LNCaP clone FGC (cell line): ENCODE results near the gene CDKL2.

Source experiments
- DNase-seq: peaks from one replicate; pipeline ENCODE4 v3.0.0-alpha.2; 2011; ENCODE audit warnings: low read depth
- H3K4me3 ChIP-seq: 2 replicates; pipeline ENCODE4 v1.5.1; 2011; ENCODE audit warnings: mild to moderate bottlenecking, low read depth, low read length, control low read depth
- CTCF ChIP-seq: IDR thresholded peaks from 2 replicates; pipeline ENCODE4 v1.5.1; 2012; ENCODE audit warnings: mild to moderate bottlenecking; ENCODE audit not compliant: control insufficient read depth, insufficient read depth; ENCODE audit errors: extremely low read depth

Gene CDKL2

GRCh38 chr4:75596061-75596460, 34.3 kb downstream of the CDKL2 start:
- no peak overlapping the region for H3K4me3 ChIP-seq
- TF ChIP-seq CTCF = no peak
- no peak for DNase-seq

- H3K4me3 ChIP-seq = no peak overlapping the region
- no peak for DNase-seq
- no peak for TF ChIP-seq CTCF
These were observed 36.9 kb downstream of the CDKL2 start for GRCh38 chr4:75593393-75593792.

GRCh38 chr4:75584067-75584466, 46.3 kb downstream of the CDKL2 start:
- TF ChIP-seq CTCF = no peak
- no peak overlapping the region for H3K4me3 ChIP-seq
- DNase-seq = no peak

- TF ChIP-seq CTCF = no peak
- DNase-seq = no peak
- H3K4me3 ChIP-seq = no peak overlapping the region
These were observed 62.6 kb downstream of the CDKL2 start for GRCh38 chr4:75567725-75568124.

GRCh38 chr4:75566911-75567310, 63.4 kb downstream of the CDKL2 start:
- DNase-seq = no peak
- no peak for TF ChIP-seq CTCF
- H3K4me3 ChIP-seq = no peak overlapping the region

- TF ChIP-seq CTCF = no peak
- H3K4me3 ChIP-seq = no peak overlapping the region
- no peak for DNase-seq
These were observed 64.8 kb downstream of the CDKL2 start for GRCh38 chr4:75565481-75565880.

GRCh38 chr4:75564023-75564422, 66.3 kb downstream of the CDKL2 start:
- TF ChIP-seq CTCF = no peak
- DNase-seq = no peak
- no peak overlapping the region for H3K4me3 ChIP-seq
